Urothelium cell line (cell line): Measurements from ENCODE around the gene HPCA.
A peak's percentile ranks its signal among the peaks of the same experiment; 100 is the strongest.

Experiments
- DNase-seq: peaks from one replicate; pipeline ENCODE4 v3.0.0; 2011; ENCODE audit warnings: low spot score, mixed read lengths
- FAIRE-seq: peaks from 2 replicates; lab custom pipeline; 2011; peaks lifted over from hg19 to GRCh38; lab: Jason Lieb, UNC

HPCA gene

DNA sequence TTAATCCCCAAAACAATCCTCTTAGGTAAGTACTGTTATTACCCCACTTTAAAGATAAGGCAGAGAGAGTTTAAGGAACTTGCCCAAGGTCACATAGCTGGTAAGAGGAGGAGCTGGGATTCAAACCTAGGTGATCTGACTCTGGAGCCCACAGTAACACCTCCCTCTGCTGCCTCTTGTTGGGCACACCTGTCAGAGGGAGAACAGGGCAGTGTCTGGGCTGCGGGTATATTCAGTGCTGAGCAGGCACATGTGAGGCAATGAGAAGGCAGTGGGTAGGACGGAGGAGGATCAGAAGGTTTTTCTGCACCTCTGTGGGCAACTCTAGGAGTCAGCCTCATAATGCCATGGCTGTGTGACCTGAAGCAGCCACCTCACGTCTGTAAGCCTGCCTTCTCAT is 1.8 kb downstream of the HPCA start:
- FAIRE-seq = no peak
- no peak for DNase-seq

DNA sequence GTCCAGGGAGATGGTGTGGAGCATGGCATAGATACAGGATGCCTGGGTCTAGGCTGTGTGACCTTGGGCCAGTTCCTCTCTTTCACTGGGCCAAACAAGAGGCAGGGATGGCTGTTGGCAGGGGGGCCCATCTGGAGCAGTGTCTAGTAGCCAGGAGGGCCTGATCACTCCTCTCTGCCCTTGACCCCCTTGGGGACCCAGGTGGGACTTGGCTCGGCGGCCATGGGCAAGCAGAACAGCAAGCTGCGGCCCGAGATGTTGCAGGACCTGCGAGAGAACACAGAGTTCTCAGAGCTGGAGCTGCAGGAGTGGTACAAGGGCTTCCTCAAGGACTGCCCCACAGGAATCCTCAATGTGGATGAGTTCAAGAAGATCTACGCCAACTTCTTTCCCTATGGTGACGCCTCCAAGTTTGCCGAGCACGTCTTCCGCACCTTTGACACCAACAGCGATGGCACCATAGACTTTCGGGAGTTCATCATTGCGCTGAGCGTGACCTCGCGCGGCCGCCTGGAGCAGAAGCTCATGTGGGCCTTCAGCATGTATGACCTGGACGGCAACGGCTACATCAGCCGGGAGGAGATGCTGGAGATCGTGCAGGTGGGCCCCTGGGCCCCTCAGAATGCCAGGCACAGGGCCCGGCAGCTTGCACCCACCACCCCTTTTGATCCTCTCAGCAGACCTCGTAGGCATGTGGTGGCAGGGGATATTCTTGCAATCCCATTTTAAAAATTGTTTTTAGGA is 2.6 kb downstream of the HPCA start:
- no peak for DNase-seq
- FAIRE-seq = no peak

DNA sequence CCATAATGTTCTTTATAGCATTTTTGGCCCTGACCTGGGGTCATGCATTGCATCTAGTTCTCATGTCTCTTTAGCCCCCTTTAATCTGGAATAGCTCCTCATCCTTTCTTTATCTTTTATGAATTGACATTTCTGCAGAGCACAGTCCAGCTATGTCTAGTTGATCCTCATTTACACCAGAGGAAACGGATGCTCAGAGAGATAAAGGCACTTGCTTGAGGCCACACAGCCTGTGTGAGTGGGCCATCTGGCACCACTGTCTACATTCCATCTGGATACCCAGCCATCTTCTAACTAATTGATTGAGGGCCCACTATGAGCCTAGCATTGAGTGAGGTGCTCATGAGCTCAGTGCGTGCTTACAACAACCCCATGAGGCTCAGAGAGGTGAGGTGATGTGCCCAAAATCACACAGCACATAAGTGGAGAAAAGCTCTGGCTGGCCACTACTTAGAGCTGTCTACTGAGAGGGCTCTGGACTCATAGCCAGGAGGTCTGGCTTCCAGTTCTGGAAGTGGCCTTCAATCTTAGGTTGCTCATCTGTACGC is 3.5 kb downstream of the HPCA start:
- FAIRE-seq = no peak
- DNase-seq = no peak

DNA sequence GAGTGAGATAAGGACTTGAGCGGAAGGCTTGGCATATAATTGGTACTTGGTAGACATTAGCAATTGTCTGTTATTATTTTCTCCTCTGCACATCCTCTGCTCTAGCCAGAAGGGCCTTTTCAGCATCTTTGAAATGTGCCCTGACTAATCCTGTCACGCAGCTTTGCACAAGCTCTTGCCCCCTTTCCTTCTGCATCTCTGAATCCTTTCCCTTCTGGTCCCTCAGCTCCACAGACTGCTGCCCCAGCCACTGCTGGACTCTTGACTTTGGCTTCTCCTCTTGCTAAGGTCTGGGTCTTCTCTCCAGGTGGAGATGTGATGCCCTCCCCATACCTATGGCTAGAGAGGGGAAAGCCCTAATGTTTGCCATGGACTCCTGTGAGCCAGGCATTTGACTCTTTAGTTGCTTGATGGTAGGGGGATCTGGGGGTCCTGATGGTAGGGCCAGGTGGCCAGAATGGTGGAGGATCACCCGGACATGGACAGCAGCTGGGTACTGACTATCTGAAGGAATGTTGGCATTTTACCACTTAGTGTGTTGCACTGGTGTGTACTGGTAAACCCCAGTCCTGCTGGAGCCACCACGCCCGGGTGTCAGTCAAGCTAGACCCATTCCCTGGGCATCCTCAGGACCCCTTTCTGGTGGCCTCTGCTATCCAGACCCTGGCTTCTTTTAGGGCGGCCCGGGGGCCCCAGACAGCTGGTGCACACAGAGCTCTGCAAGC is 4.4 kb downstream of the HPCA start:
- FAIRE-seq (no peak), DNase-seq (no peak)

DNA sequence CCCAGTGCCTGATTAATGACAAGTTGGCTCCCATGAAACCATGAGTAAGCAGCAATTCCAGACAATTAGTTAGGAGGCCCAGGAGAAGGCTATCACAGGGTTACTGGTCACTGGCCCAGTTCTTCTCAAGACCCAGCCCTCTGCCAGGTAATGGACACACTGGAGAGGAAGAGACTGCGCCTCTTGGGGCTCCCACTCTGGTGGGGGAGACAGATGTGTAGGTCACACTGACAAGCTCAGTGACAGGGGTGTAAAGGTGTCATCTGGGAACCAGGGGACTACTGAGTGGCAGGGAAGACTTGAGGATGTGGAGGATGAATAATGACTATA is 4.9 kb downstream of the HPCA start:
- no peak for FAIRE-seq
- no peak for DNase-seq

DNA sequence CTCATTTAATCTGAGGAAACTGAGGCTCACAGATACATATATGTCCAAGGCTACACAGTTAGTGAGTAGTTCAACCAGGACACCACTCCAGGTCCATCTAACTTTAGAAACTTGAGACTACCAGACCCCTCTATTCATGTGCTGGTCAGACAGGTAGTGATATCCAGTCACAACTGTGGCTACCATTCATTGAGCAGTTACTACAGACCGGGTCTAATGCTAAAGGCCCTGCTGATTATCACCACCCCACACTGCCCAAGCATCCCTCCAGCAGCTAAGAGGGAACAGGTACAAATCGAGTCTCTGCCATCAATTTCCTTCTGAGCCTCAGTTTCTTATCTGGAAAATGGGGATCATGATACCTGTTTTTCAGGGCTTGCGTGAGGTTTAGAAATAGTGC is 5.3 kb downstream of the HPCA start:
- DNase-seq (no peak), FAIRE-seq (no peak)

DNA sequence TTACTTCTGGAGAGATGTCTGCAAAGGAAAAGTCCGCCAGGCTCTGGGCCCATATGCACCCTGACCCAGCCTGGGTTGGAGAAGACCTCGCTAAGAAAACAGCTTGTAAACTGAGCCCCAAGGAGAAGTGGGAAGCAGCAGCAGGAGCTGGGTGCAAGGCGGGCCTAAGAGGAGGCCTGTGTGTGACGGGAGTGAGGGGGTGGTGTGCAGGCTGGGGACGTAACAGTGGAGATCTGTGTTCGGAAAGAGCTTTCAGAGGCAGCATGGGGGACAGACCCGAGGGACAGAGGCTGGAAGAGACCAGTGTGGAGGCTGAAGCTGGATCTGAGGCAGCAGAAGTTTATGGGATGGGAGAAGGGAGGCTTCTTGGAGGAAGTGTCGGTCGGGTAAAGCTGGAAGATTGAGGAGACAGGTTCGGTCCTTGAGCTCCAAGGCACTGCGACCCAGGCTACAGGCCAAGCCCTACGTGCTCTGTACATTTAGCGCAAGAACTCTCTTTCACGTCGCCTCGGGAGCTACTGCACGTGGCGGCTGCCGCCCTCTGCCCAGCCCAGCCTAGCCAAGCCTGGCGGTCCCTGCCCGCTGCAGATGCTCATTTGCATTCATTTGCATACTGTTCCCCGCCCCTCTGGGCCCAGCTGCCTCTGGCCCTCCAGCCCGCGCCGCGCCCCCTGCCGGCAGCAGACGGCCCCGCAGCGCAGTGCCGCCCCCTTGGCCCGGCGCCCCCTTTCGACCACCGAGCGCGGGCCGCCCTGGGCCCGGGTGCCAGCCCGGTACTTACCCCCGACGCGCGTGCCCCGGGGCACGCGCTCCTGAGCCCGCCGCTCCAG is 6.3 kb downstream of the HPCA start:
- DNase-seq (no peak), FAIRE-seq (no peak)

DNA sequence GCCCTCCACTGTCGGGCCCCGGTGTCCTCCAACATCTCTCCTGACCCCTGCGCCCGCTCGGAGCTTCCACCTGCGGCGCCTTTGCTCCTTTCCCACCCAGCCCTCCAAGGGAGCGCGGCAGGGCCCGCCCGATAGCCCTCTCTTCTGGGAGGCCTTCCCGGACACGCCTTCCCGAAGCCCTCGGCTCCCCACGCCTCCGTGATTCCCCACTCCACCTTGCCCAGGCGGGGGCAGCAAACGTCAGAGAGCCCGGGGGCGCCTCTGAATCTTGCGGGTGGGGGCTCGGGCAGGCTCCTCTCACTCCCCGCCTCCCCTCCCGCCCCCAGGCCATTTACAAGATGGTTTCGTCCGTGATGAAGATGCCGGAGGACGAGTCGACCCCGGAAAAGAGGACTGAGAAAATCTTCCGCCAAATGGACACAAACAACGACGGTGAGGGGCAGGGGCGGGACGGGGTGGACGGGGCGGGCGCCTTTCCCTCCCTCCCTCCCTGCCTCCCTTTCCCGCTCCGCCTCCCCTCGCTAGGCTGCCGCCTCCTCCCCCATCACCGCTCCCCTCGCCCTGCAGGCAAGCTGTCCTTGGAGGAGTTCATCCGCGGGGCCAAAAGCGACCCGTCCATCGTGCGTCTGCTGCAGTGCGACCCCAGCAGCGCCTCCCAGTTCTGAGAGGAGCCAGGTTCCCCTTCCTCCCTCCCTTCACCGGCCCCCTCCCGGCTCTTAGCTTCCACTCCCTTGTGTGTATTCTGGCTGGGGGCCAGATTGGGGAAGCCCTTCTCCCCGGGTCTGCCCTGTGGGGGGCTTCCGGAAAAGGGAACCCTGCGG is 7.1 kb downstream of the HPCA start:
- no peak for DNase-seq
- no peak for FAIRE-seq

DNA sequence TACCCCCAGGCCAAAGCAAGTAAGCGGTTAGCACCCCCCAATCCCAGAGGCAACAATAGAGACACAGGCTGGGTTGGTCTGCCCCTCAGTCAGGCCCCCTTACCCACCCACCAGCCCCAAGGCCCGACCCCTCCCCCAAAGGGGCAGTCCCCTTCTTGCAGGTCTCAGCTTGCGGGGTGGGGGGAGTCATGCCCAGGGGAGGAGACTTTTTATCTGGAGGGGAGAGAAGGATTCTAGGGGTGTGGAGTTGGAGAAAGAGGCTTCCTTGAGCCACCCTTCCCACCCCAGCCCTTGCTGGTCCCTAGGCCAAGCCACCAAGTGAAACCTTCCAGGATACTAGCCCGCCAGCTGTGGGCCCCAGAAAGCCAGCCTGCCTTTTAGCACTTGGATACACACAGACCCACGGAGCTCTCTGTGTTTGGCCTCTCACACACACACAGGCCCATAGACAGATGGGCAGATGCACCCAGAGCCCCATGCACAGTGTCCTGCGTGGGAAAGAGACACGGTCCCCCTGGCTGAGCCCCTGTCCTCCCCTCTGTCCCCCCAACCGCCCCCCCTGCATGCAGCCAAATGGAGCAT is 7.8 kb downstream of the HPCA start:
- FAIRE-seq (no peak), DNase-seq (no peak)

DNA sequence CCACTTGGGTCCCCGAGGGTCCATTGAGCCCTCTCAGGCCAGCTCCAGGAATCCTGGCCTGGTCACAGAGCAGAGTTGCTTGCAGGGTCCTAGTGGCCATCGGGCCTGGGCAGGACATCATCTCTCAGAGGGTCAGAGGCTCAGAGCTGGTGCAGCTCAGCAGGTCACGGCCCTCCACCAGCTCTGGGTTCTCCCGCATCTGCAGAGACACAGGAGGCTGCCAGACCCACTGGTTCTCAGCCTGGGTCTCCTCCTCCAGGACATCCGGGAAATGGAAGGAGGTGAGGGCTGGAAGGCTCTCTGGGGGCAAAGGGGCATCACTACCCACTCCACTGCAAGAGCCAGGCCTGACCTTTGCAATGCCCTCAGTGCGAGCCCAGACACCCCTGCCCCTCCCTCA is 8.4 kb downstream of the HPCA start:
- FAIRE-seq (no peak), DNase-seq (no peak)

DNA sequence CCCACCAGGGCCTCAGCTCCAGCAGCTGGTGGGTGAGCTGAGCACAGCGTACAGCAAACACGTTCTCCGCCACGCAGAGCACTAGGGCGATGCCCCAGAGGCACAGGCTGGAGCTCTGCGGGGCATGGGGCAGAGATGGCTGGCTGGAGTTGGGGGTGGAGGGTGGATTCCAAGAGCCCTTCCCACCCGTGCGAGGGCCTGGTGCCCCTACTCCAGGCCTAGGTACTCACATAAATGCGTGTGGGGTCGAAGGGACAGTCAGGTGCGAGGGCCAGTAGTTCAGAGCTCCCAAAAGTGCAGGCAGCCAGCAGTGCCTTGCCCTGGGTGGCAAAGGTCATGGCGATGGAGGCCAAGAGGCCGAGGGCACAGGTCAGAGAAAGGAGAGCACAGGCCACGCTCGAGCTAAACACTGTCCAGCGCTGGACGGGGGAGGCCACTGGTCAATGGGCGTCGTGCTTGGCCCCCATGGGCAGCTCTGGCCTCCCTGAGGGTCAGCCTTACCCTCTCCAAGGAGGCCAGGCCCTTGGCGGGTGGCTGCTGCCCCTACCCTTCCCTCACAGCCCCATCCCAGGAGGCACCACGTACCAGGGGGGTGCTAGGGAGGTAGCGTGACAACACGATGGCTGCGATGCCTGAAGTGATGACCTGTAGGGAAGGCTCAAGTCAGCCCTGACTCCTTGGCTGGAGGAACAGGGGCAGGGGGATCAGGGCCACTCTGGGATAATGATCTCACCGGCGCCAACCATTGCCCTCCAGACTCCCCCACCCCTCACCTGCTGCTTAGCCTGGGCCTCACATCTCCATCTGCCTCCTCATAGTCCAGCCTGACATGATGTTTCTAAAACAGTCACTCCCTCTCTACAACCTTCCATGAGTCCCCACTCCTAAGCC is 9.3 kb downstream of the HPCA start:
- DNase-seq (no peak), FAIRE-seq (no peak)

DNA sequence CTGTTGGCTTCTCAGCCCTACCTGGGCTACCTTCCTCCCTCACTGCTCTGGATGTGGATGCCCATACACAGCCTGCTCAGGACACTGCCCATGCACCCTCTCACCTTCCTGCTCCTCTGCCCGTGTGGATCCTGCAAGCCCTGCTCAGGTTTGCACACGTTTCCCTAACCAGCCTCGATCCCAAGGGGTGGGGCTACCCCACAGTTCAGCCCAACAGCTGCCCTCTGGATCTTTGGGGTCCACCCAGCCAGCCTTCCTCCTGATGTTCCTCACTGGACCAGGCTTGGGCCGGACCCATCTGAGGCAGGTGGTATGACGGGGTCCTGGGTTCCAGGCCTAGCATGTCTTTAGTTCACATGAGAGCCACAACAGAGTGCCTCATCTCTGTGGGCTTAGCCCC is 10.2 kb downstream of the HPCA start:
- no peak for DNase-seq
- FAIRE-seq = peak; percentile 20

DNA sequence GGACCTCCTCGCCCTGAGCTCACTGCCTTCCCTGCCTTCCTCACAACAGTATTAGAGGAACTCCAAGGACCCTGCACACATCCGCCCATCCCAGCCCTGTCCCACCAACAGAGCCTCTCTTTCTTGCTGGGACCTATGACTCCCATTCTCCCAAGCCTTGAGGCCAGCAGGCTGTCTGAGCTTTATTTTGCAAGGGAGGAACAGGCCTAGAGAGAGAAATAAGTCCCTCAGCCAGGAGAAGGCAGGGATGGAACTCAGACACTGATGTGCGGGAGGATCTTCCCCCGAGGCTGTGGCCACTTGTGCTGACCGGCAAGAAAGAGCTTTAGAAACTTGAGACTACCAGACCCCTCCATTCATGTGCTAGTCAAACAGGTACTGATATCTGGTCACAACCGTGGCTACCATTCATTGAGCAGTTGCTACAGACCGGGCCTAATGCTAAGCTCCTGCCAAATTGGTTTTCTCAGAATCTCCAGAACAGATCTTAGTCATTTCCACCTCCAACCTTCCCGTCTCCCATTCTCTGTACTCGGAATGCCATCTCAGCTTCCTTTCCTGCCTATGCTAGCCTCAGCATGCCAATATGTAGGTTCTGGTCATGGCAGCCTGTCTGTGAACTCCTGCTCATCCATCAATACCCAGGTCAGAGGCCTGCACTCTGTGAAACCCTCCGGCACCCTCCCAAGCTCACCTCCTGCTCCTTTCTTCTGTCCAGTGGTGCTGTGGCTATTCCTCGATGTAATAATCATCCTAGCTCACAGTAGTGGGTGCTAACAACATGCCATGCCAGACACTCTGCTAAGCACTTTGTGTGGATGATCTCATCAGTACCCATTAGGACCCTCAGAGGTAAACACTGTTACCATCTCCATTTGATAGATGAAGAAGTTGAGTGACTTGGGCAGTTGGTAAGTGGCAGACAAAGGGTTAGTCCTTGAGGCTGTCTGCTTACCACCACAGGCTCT is 11.1 kb downstream of the HPCA start:
- DNase-seq (no peak), FAIRE-seq (no peak)

DNA sequence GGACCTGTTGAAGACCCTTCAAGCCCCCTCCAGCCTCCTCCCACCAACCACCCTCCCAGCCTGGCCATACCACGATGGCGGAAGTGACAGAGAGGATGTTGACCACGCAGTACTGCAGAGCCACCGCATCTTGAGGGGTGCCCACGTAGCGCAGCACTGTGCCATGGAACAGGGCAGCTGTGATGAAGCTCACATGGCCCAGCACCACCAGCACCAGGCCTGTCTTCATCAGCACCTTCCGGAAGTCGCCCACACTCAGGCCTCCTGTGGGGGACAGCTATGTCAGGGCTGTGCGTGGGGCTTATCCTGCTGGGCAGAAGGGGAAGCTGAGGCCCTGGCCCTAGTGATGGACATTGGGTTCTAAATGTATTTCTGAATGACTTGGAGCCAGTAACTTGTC is 11.8 kb downstream of the HPCA start:
- DNase-seq (no peak), FAIRE-seq (no peak)

DNA sequence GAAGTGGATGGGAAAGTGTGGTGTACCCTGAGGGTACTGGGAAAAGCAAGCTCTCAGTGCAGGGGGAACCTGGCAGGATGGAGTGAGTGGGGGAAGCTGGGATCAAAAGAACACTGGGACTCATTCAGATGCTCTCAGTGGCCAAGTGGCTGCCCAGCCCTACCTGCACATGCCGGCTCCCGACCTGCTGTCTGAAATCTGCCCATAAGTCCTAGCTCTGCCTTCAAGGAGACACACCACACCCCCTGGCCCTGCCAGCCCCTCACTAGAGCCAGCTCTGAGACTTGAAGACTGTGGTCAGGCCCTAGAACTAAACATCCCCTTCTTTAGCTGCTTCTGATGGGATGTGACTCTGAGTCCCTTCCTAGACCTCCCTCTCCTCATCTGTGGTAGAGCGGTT is 12.7 kb downstream of the HPCA start:
- FAIRE-seq (no peak), DNase-seq (no peak)

DNA sequence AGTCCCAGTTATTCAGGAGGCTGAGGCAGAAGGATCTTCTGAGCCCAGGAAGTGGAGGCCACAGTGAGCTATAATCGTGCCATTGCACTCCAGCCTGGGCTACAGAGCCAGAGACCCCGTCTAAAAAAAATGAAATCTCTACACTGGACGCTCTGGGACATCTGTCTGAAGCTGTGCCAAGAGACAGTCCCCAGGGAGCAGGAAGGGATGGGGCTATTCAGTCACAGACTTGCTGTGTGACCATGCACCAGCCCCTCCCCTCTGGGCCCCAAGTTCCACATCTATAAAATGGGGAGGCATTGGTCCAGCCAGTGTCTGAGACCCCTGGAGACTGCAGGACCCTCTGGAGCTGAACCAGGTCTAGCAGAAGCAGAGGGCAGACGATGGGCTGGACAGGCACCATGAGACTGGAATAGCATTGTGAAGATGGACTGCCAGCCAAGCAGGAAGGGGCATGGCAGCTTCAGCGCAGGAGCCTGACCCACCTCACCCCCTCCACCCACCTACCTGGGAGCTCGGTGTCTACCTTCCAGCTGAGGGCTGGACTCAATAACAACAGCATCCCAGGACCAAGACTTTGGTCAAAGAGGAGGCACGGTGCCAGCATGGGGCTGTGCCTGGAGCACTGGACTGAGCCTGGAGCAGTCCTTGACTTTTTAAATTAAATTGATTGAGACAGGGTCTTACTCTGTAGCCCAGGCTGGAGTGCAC is 13.4 kb downstream of the HPCA start:
- DNase-seq (no peak), FAIRE-seq (peak; percentile 37)

DNA sequence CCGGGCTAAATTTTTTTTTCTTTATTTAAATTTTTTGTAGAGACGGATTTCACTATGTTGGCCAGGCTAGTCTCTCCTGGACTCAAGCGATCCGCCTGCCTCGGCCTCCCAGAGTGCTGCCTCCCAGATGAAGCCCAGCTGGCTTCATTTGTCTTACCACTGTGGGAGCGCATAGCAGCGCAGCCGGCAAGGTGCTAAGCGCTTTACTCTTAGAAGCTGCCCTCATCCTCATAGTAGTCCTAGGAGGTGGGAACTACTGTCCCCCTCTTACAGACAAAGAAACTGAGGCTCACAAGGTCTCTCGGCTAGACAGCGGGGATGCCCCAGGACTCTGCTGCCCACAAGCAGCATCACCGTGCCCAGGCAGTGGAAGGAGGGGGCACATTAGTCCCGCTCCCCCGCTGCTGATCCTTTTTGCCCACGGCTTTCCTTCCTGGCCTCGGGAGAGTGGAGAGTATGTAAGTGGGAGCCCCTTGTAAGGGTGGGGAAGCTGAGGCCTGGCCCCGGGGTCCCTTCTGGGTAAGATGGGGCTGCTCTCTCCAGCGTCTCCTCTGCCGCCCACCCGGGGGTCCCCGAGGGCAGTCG is 14.2 kb downstream of the HPCA start:
- DNase-seq (no peak), FAIRE-seq (no peak)
